Tibial nerve (tissue), 3 donors: ENCODE data around the gene KRTAP29-1.
A peak's percentile ranks its signal among the peaks of the same experiment; 100 is the strongest.

Source experiments
- CTCF ChIP-seq, 5 experiments: fragments of 200-600 bp in 3 of 5; fragments of 450-650 bp in 2 of 5; sonication (generic) in 3 of 5; IDR thresholded peaks; one replicate each; pipeline ENCODE4 v1.5.1; 2016 to 2019; ENCODE audit warnings: antibody characterized with exemption in 5 of 5, mild to moderate bottlenecking in 3 of 5, moderate library complexity in 2 of 5
- POLR2A ChIP-seq, 2 donors: fragments of 450-650 bp; IDR thresholded peaks; one replicate each; pipeline ENCODE4 v1.6.1; 2017; ENCODE audit warnings: antibody characterized with exemption in 2 of 2, mild to moderate bottlenecking in 2 of 2, moderate library complexity in 2 of 2

GRCh38 chr17:41329279-41329948 is 26.8 kb upstream of the KRTAP29-1 start:
- peak; percentile 32 to 62 (median 50) for TF ChIP-seq CTCF (IDR thresholded peaks at IDR 0.05)
- no peak for TF ChIP-seq POLR2A (IDR thresholded peaks at IDR 0.05)
